PFSK-1 (cell line): ENCODE measurements around the gene FASTK.

Source experiments
- POLR2AphosphoS5 ChIP-seq: IDR thresholded peaks from 2 replicates; pipeline ENCODE4 v1.6.1; 2012; ENCODE audit warnings: low read depth, mild to moderate bottlenecking, control low read depth, low read length, moderate library complexity
- REST ChIP-seq, 2 experiments: IDR thresholded peaks; 2 replicates each; pipeline versions ENCODE4 v1.6.1 to v1.8.0; 2011 to 2012; ENCODE audit warnings: low read depth in 2 of 2, low read length in 2 of 2, control low read depth in 1 of 2, inconsistent platforms in 1 of 2, mild to moderate bottlenecking in 1 of 2, moderate library complexity in 1 of 2; ENCODE audit not compliant: insufficient read depth in 1 of 2
- SIN3A ChIP-seq: IDR thresholded peaks from 2 replicates; pipeline ENCODE4 v1.6.1; 2012; ENCODE audit warnings: mild to moderate bottlenecking, low read length, moderate library complexity, borderline replicate concordance; ENCODE audit not compliant: insufficient read depth
- TAF1 ChIP-seq: IDR thresholded peaks from 2 replicates; pipeline ENCODE4 v1.6.1; 2012; ENCODE audit warnings: low read length, control low read depth, borderline replicate concordance; ENCODE audit not compliant: insufficient read depth

DNA sequence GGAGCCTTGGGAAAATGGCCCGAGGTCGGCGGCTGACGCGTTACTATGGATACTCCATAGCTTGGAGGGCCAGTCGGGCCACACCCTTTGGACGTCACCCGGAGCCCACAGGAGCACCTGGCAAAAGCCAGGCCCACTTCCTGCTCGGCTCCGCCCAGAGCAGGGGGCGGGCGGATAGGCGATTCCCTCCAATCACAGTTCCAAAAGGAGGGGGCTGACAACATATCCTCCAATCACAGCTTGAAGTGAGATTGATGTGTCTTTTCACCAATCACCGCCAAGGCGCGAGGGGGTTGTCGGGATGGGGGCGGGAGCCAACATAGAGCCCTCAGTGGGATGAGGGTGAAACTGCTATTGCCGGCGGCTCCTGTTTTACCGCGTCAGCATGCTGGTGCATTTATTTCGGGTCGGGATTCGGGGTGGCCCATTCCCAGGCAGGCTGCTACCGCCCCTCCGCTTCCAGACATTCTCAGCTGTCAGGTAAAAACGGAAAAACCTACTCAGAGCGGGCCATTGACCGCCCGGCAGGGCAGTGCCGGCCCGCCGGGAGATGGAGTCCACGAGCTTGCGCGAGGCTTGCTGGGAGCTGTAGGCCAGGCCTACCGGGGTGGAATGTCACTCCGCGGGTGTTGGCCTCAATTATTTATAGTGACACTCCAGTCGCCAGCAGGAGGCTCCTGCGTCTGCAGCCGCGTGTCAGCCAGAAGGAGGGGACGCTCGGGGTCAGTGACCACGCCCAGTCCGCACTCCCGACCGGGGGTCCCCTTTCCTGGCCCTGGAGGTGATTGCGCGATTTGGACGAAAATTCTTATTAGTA, 52.3 kb downstream of the FASTK start, which contains the start of gene ABCB8:
- TF ChIP-seq TAF1 (no peak), SIN3A (no peak; the same call in 1 of the 2 replicates), POLR2AphosphoS5 (peak; percentile 54; the same call in 1 of the 2 replicates), REST (IDR thresholded peaks at IDR 0.05; ENCODE audit: insufficient read depth in 1 of 2, low read depth in 2 of 2, low read length in 2 of 2) (no peak)
